Fibroblast of lung (primary cell): ENCODE results near the gene STARD7. TPM values are rescaled to one million over a fixed set of nuclear protein-coding genes. Genes with fewer than 3 reads are reported as not detected.

ENCODE experiments used
- DNase-seq, 2 donors: peaks; one replicate each; pipeline versions ENCODE4 v3.0.0 to v3.0.0-alpha.2; 2010; ENCODE audit warnings: low read depth in 2 of 2
- H2AFZ ChIP-seq: 2 replicates; pipeline ENCODE4 v1.5.1; 2012; ENCODE audit warnings: low read length, control low read depth, inconsistent platforms
- H3K27ac ChIP-seq: 2 replicates; pipeline ENCODE4 v1.5.1; 2011; ENCODE audit warnings: low read length, control low read depth; ENCODE audit not compliant: insufficient read depth
- H3K27me3 ChIP-seq: 2 replicates; pipeline ENCODE4 v1.5.1; 2011; ENCODE audit warnings: mild to moderate bottlenecking, low read length; ENCODE audit not compliant: control insufficient read depth, insufficient read depth
- H3K36me3 ChIP-seq: 2 replicates; pipeline ENCODE4 v1.5.1; 2011; ENCODE audit warnings: low read length; ENCODE audit not compliant: control insufficient read depth, insufficient read depth
- H3K4me1 ChIP-seq: 2 replicates; pipeline ENCODE4 v1.5.1; 2011; ENCODE audit warnings: low read length; ENCODE audit not compliant: control insufficient read depth, insufficient read depth; ENCODE audit errors: extremely low read depth
- H3K4me2 ChIP-seq: 2 replicates; pipeline ENCODE4 v1.5.1; 2011; ENCODE audit warnings: low read length, control low read depth; ENCODE audit not compliant: insufficient read depth; ENCODE audit errors: extremely low read depth
- H3K4me3 ChIP-seq, 4 experiments: fragments of 200-600 bp in 1 of 4; sonication (generic) in 1 of 4; replicated peaks in 1 of 4; 2 replicates each; pipeline ENCODE4 v1.5.1; 2011 to 2016; ENCODE audit warnings: low read length in 4 of 4, low read depth in 3 of 4, mild to moderate bottlenecking in 3 of 4, control low read depth in 2 of 4, inconsistent platforms in 1 of 4, mixed read lengths in 1 of 4; ENCODE audit not compliant: insufficient read depth in 1 of 4; ENCODE audit errors: control extremely low read depth in 1 of 4
- H3K79me2 ChIP-seq: 2 replicates; pipeline ENCODE4 v1.5.1; 2012; ENCODE audit warnings: mild to moderate bottlenecking, low read length, inconsistent platforms; ENCODE audit not compliant: control insufficient read depth, insufficient read depth
- H3K9ac ChIP-seq: 2 replicates; pipeline ENCODE4 v1.5.1; 2011; ENCODE audit warnings: mild to moderate bottlenecking, low read length, control low read depth; ENCODE audit not compliant: insufficient read depth
- H3K9me3 ChIP-seq: 2 replicates; pipeline ENCODE4 v1.5.1; 2012; ENCODE audit warnings: low read depth, low read length; ENCODE audit not compliant: control insufficient read depth, insufficient read depth
- H4K20me1 ChIP-seq: 2 replicates; pipeline ENCODE4 v1.5.1; 2011; ENCODE audit warnings: low read length; ENCODE audit not compliant: control insufficient read depth, insufficient read depth; ENCODE audit errors: extremely low read depth
- CTCF ChIP-seq, 2 donors: IDR thresholded peaks in 1 of 2; conservative IDR thresholded peaks in 1 of 2; 1 replicate in 1 of 2; 2 replicates in 1 of 2; pipeline ENCODE4 v1.5.1; 2011 to 2012; ENCODE audit warnings: low read length in 2 of 2, control low read depth in 1 of 2, inconsistent platforms in 1 of 2, low read depth in 1 of 2, mild to moderate bottlenecking in 1 of 2
- EZH2 ChIP-seq: IDR thresholded peaks from 2 replicates; pipeline ENCODE4 v1.5.1; 2012; ENCODE audit warnings: low read length, control low read depth, mild to moderate bottlenecking; ENCODE audit errors: missing control alignments
- polyA plus RNA-seq, 2 donors: library from polyadenylated mRNA; depleted of rRNA in 1 of 2; stranded (reverse) in 1 of 2; unstranded in 1 of 2; fragments of >200 nt; gene quantifications; 2 replicates each; pipeline ENCODE4 v1.2.1, GENCODE V29; 2011 to 2012; ENCODE audit warnings: missing spikeins in 1 of 2
- total RNA-seq: library from RNA; depleted of rRNA; stranded (reverse); fragments of >200 nt; gene quantifications from 2 replicates; pipeline ENCODE4 v1.2.1, GENCODE V29; 2014

STARD7 gene
- total and polyA plus RNA-seq, 2 donors (not counting 1 experiment from before 2014, with no cell fraction given): 109 to 121 TPM

- Histone ChIP-seq H3K79me2 (no peaks in the 10 kb centered on the region), H3K27me3 (no peaks in the 10 kb centered on the region), H4K20me1 (no peaks in the 10 kb centered on the region), H3K36me3 (peaks cover 6% of the 10 kb centered on the region), H3K27ac (no peak overlapping the region), H3K9ac (no peak overlapping the region), H2AFZ (no peak overlapping the region), H3K4me2 (no peak overlapping the region), H3K9me3 (no peaks in the 10 kb centered on the region), H3K4me3 (no peak overlapping the region), H3K4me1 (no peaks in the 10 kb centered on the region)
- no peak for TF ChIP-seq EZH2
- TF ChIP-seq CTCF (conservative IDR thresholded peaks at IDR 0.05 in 1 of 2, IDR thresholded peaks at IDR 0.05 in 1 of 2; ENCODE audit: low read depth in 1 of 2, low read length in 2 of 2): no peak
- DNase-seq: no peak
Observed at GRCh38 chr2:96181529-96181928, 27.1 kb downstream of the STARD7 start.

- Histone ChIP-seq H3K4me1 (no peaks in the 10 kb centered on the region), H3K9me3 (no peaks in the 10 kb centered on the region), H4K20me1 (no peaks in the 10 kb centered on the region), H3K27me3 (no peaks in the 10 kb centered on the region), H3K27ac (no peak overlapping the region), H2AFZ (no peak overlapping the region), H3K4me3 (no peak overlapping the region), H3K9ac (no peak overlapping the region), H3K36me3 (peaks cover 2% of the 10 kb centered on the region), H3K79me2 (no peaks in the 10 kb centered on the region), H3K4me2 (no peak overlapping the region)
- no peak for DNase-seq
- TF ChIP-seq EZH2 (no peak), CTCF (conservative IDR thresholded peaks at IDR 0.05 in 1 of 2, IDR thresholded peaks at IDR 0.05 in 1 of 2; ENCODE audit: low read depth in 1 of 2, low read length in 2 of 2) (no peak)
Observed at GRCh38 chr2:96180521-96180920, 28.1 kb downstream of the STARD7 start.

GRCh38 chr2:96180002-96180401, 28.6 kb downstream of the STARD7 start:
- no peak overlapping the region for H3K4me2 ChIP-seq
- no peak overlapping the region for H2AFZ ChIP-seq
- H3K9me3 ChIP-seq: no peaks in the 10 kb centered on the region
- TF ChIP-seq EZH2 (no peak), CTCF (conservative IDR thresholded peaks at IDR 0.05 in 1 of 2, IDR thresholded peaks at IDR 0.05 in 1 of 2; ENCODE audit: low read depth in 1 of 2, low read length in 2 of 2) (no peak)
- H4K20me1 ChIP-seq: no peaks in the 10 kb centered on the region
- H3K4me1 ChIP-seq: no peaks in the 10 kb centered on the region
- peaks cover 2% of the 10 kb centered on the region for H3K36me3 ChIP-seq
- no peaks in the 10 kb centered on the region for H3K27me3 ChIP-seq
- H3K79me2 ChIP-seq: no peaks in the 10 kb centered on the region
- no peak overlapping the region for H3K9ac ChIP-seq
- no peak for DNase-seq
- H3K27ac ChIP-seq: no peak overlapping the region
- H3K4me3 ChIP-seq: no peak overlapping the region
